Type B pancreatic cell (in vitro differentiated cells): Measurements from ENCODE around the gene SERPINA3. TPM values are rescaled to one million over a fixed set of nuclear protein-coding genes. Genes with fewer than 3 reads are reported as not detected.

Experiments
- DNase-seq: peaks from one replicate; pipeline ENCODE4 v3.0.0; 2021; ENCODE audit warnings: mixed read lengths; ENCODE audit not compliant: unreplicated experiment; ENCODE audit errors: extremely low spot score
- H3K27ac Mint-ChIP-seq: 2 replicates; pipeline ENCODE4 v1.8.0; 2021; ENCODE audit warnings: mild to moderate bottlenecking, mixed read lengths
- H3K27me3 Mint-ChIP-seq: 2 replicates; pipeline ENCODE4 v1.8.0; 2021; ENCODE audit warnings: mixed read lengths
- H3K36me3 Mint-ChIP-seq: 2 replicates; pipeline ENCODE4 v1.8.0; 2021; ENCODE audit warnings: mixed read lengths
- H3K4me1 Mint-ChIP-seq: one replicate; pipeline ENCODE4 v1.8.0; 2021; ENCODE audit warnings: mixed read lengths; ENCODE audit not compliant: unreplicated experiment
- H3K4me3 Mint-ChIP-seq: 2 replicates; pipeline ENCODE4 v1.8.0; 2021; ENCODE audit warnings: mild to moderate bottlenecking, mixed read lengths
- H3K9me3 Mint-ChIP-seq: 2 replicates; pipeline ENCODE4 v1.8.0; 2021; ENCODE audit warnings: mixed read lengths
- CTCF ChIP-seq: fragments of 200-600 bp; sonication (generic); conservative IDR thresholded peaks from 2 replicates; pipeline ENCODE4 v1.5.0; 2021; ENCODE audit warnings: antibody characterized with exemption, mild to moderate bottlenecking
- total RNA-seq: library from RNA; stranded (reverse); gene quantifications from 2 replicates; pipeline ENCODE4 v1.2.1, GENCODE V29; 2021; ENCODE audit warnings: low replicate concordance

Gene SERPINA3
- total RNA-seq, 1 donor from 2014 or later = 7.1 TPM

DNA sequence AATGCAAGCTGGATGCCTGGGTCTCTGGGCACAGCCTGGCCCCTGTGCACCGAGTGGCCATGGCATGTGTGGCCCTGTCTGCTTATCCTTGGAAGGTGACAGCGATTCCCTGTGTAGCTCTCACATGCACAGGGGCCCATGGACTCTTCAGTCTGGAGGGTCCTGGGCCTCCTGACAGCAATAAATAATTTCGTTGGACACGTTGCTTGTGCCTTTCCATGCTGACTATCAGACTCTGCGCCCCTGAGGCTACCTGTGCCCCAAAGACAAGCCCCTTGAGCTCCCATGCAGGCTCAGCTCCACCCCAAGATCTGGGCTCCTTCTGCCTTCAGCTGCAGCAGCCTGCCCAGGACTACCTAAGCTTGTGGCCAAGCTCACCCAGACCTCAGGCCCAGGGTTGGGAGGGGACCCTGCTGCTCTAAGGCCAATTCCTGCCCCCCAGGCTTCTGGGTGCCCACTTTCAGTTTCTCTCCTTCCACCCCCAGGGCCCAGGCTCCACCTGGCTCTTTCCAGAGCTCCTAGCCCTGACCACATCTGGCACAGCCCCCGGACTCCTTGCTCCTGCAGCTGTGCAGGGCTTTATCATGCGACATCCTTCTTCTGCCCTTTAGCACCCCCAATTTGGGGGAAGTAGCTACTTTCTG lies 11.8 kb downstream of the SERPINA3 start:
- peaks cover 21% of the 10 kb centered on the region for H3K27me3 Mint-ChIP-seq
- DNase-seq = no peak
- H3K4me1 Mint-ChIP-seq = no peaks in the 10 kb centered on the region
- no peaks in the 10 kb centered on the region for H3K36me3 Mint-ChIP-seq
- no peaks in the 10 kb centered on the region for H3K9me3 Mint-ChIP-seq
- TF ChIP-seq CTCF = no peak
- no peak overlapping the region for H3K27ac Mint-ChIP-seq
- no peak overlapping the region for H3K4me3 Mint-ChIP-seq

DNA sequence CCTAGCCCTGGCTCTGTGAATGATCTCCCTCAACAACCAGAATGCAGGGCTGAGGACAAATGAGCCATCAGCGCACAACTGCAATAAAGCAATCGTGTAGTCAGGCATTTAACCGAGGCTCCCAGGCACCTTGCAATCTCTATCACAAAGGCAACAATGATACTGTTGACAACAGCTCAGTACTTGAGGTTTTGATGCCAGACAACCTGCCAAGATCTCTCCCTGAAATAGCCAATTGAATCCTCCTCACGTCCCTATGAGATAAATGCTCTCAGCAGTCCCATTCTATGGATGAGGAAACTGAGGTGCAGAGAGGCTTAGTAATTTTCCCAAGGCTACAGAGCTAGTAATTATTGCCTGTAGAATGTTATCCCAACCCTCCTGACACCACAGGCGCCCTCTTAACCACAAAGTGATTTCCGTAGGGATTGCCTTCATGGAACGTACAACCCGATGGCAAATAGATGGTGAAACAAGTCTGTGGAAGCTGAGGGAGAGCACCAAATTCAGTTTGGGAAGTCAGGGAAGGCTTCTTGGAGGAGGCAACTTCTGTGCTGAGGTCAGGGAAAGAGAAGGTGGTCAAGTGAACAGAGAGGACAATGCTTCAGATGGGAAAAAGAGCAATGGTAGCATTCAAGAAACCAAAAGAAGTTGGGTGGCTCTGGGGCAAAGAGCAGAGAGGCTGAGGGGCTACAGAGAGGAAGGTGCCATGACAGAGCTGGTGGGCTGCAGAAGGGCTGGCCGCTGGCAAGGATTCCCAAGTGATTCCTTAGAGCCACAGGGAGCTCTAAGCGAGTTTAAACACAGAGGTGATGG lies 12.6 kb downstream of the SERPINA3 start:
- H3K9me3 Mint-ChIP-seq = no peaks in the 10 kb centered on the region
- H3K4me1 Mint-ChIP-seq = no peaks in the 10 kb centered on the region
- no peak for TF ChIP-seq CTCF
- no peak overlapping the region for H3K27ac Mint-ChIP-seq
- DNase-seq = no peak
- no peak overlapping the region for H3K4me3 Mint-ChIP-seq
- peaks cover 28% of the 10 kb centered on the region for H3K27me3 Mint-ChIP-seq
- H3K36me3 Mint-ChIP-seq = no peaks in the 10 kb centered on the region

GRCh38 chr14:94625353-94625635 lies 13.1 kb downstream of the SERPINA3 start:
- H3K27ac Mint-ChIP-seq = no peak overlapping the region
- DNase-seq = no peak
- no peaks in the 10 kb centered on the region for H3K36me3 Mint-ChIP-seq
- peaks cover 30% of the 10 kb centered on the region for H3K27me3 Mint-ChIP-seq
- H3K4me3 Mint-ChIP-seq = no peak overlapping the region
- no peak for TF ChIP-seq CTCF
- no peaks in the 10 kb centered on the region for H3K9me3 Mint-ChIP-seq
- H3K4me1 Mint-ChIP-seq = no peaks in the 10 kb centered on the region

DNA sequence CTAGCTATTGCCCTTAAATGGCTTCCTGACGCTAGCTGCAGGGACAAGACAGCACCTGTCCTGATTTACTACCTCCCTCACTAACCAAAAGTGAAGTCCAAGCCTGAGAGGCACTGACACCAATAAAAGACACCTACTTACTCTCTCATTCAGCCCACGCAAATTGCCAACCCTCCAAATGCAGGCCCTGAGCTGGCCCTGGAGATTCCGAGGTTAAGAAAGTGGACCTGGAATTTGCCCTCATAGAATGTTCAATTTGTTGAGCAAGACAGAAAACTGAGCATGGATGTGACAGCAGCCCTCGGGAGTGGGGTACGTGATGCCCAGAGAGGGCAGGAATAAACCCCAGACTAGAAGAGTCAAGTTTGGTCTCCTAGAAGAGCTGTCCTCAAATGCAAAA lies 16.4 kb downstream of the SERPINA3 start:
- no peaks in the 10 kb centered on the region for H3K9me3 Mint-ChIP-seq
- no peaks in the 10 kb centered on the region for H3K4me1 Mint-ChIP-seq
- no peak for TF ChIP-seq CTCF
- H3K27ac Mint-ChIP-seq = no peak overlapping the region
- no peak overlapping the region for H3K4me3 Mint-ChIP-seq
- H3K36me3 Mint-ChIP-seq = no peaks in the 10 kb centered on the region
- no peak for DNase-seq
- H3K27me3 Mint-ChIP-seq = peaks cover 28% of the 10 kb centered on the region

- H3K4me3 Mint-ChIP-seq = no peak overlapping the region
- H3K4me1 Mint-ChIP-seq = peaks cover 3% of the 10 kb centered on the region
- no peak overlapping the region for H3K27ac Mint-ChIP-seq
- no peaks in the 10 kb centered on the region for H3K36me3 Mint-ChIP-seq
- TF ChIP-seq CTCF = no peak
- H3K9me3 Mint-ChIP-seq = no peaks in the 10 kb centered on the region
- no peak for DNase-seq
- peaks cover 34% of the 10 kb centered on the region for H3K27me3 Mint-ChIP-seq
Measured at GRCh38 chr14:94630396-94630795, 18.2 kb downstream of the SERPINA3 start.
